ENCODE measurements around the gene TSEN34. TPM values are rescaled to one million over a fixed set of nuclear protein-coding genes. Genes with fewer than 3 reads are reported as not detected.

Gene TSEN34
- total RNA-seq, 1 donor from 2014 or later: 52.3 TPM

DNA sequence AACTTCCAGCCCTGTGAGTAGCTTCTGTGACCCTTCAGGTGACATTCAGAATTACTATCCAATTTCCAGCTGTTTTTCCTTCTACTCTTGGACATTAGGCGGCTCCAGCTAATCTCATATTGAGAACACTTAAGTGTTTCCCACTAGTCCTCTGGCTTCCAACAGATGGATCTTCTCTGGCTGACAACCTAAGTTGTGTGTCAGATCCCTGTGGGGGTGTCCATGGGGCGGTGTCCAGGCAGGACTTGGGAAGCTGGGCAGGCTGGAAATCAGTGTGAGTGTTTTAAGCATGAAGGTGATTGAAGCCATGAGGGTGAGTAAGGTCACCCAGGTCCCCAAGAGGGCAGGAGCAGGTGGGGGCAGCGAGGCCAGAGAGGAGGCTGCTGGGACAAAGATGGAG, 43.4 kb upstream of the TSEN34 start:
- Histone ChIP-seq H3K36me3 (peaks cover 0 to 91% of the 10 kb centered on the region in 2 donors), H3K27me3 (no peaks in the 10 kb centered on the region), H3K9me3 (no peaks in the 10 kb centered on the region), H3K27ac (no peak overlapping the region), H3K4me1 (no peaks in the 10 kb centered on the region), H3K4me3 (no peak overlapping the region)
- no peak for TF ChIP-seq POLR2AphosphoS5 (IDR thresholded peaks at IDR 0.05; ENCODE audit: insufficient read depth in 1 of 2, low read depth in 1 of 2)
- no peak for TF ChIP-seq POLR2A (IDR thresholded peaks at IDR 0.05)
- TF ChIP-seq, protein P1, sequence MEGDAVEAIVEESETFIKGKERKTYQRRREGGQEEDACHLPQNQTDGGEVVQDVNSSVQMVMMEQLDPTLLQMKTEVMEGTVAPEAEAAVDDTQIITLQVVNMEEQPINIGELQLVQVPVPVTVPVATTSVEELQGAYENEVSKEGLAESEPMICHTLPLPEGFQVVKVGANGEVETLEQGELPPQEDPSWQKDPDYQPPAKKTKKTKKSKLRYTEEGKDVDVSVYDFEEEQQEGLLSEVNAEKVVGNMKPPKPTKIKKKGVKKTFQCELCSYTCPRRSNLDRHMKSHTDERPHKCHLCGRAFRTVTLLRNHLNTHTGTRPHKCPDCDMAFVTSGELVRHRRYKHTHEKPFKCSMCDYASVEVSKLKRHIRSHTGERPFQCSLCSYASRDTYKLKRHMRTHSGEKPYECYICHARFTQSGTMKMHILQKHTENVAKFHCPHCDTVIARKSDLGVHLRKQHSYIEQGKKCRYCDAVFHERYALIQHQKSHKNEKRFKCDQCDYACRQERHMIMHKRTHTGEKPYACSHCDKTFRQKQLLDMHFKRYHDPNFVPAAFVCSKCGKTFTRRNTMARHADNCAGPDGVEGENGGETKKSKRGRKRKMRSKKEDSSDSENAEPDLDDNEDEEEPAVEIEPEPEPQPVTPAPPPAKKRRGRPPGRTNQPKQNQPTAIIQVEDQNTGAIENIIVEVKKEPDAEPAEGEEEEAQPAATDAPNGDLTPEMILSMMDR (IDR thresholded peaks at IDR 0.05): no peak
- DNase-seq (ENCODE audit: extremely low spot score in 2 of 2): no peak
- intact Hi-C loops (cut with DNase I): no loop called here

GRCh38 chr19:54148158-54148557, 43.0 kb upstream of the TSEN34 start:
- no peak for TF ChIP-seq POLR2A (IDR thresholded peaks at IDR 0.05)
- TF ChIP-seq, protein P1 (IDR thresholded peaks at IDR 0.05): no peak
- no peak for TF ChIP-seq POLR2AphosphoS5 (IDR thresholded peaks at IDR 0.05; ENCODE audit: insufficient read depth in 1 of 2, low read depth in 1 of 2)
- Histone ChIP-seq H3K36me3 (peaks cover 0 to 91% of the 10 kb centered on the region in 2 donors), H3K27ac (no peak overlapping the region), H3K4me3 (no peak overlapping the region), H3K4me1 (no peaks in the 10 kb centered on the region), H3K9me3 (no peaks in the 10 kb centered on the region), H3K27me3 (no peaks in the 10 kb centered on the region)
- DNase-seq (ENCODE audit: extremely low spot score in 2 of 2): no peak
- intact Hi-C loops (cut with DNase I): no loop called here

DNA sequence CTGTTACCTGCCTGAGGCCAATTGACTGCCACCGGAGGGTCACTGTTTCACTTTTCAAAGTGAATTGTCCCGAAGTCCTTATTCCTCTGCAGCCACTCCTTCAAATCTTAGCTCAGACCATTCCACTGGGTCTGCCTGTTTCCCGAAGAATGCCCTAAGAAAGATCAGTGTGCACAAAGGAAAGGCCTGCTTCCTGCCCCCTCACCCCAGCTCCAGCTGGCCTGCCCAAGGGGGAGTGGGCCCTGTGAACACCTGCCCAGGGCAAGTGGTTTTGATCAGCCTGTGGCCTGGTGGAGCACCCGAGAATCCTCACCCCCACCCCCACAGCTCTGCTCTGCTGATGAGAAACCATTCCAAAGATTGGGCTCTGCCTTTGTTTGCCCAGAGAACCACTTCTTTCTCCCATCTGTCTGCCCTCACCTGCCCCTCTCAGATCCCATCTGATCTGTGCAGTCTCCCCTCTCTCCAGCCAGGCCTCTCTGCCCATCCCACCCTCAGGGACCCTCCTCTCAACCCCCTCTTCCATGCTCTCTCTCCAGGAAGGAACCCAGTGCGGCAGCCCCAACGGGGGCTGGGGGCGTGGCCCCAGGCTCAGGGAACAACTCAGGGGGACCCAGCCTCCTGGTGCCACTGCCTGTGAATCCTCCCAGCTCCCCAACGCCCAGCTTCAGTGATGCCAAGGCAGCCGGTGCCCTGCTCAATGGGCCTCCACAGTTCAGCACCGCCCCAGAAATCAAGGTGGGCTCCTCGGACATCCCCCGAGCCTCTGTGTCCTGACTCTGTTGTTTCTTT, 41.9 kb upstream of the TSEN34 start:
- no peak for DNase-seq (ENCODE audit: extremely low spot score in 2 of 2)
- intact Hi-C loops (cut with DNase I): no loop called here
- H3K36me3 ChIP-seq: peaks cover 0 to 90% of the 10 kb centered on the region in 2 donors
- TF ChIP-seq POLR2A (IDR thresholded peaks at IDR 0.05) (no peak), POLR2AphosphoS5 (IDR thresholded peaks at IDR 0.05; ENCODE audit: insufficient read depth in 1 of 2, low read depth in 1 of 2) (no peak)
- TF ChIP-seq, protein P1 (IDR thresholded peaks at IDR 0.05): no peak
- no peak overlapping the region for H3K4me3 ChIP-seq
- H3K9me3 ChIP-seq: no peaks in the 10 kb centered on the region
- no peaks in the 10 kb centered on the region for H3K4me1 ChIP-seq
- no peaks in the 10 kb centered on the region for H3K27me3 ChIP-seq
- no peak overlapping the region for H3K27ac ChIP-seq

- intact Hi-C loops (cut with DNase I): no loop called here
- peaks cover 0 to 90% of the 10 kb centered on the region in 2 donors for H3K36me3 ChIP-seq
- TF ChIP-seq POLR2A (IDR thresholded peaks at IDR 0.05): no peak
- TF ChIP-seq, protein P1 (IDR thresholded peaks at IDR 0.05): no peak
- no peak for TF ChIP-seq POLR2AphosphoS5 (IDR thresholded peaks at IDR 0.05; ENCODE audit: insufficient read depth in 1 of 2, low read depth in 1 of 2)
Observed at GRCh38 chr19:54151362-54152035, 39.6 kb upstream of the TSEN34 start.

GRCh38 chr19:54152267-54152666, 38.8 kb upstream of the TSEN34 start:
- H3K27me3 ChIP-seq: no peaks in the 10 kb centered on the region
- H3K9me3 ChIP-seq: no peaks in the 10 kb centered on the region
- H3K36me3 ChIP-seq: peaks cover 0 to 88% of the 10 kb centered on the region in 2 donors
- H3K4me3 ChIP-seq: no peak overlapping the region
- DNase-seq (ENCODE audit: extremely low spot score in 2 of 2): no peak
- intact Hi-C loops (cut with DNase I): no loop called here
- no peak overlapping the region for H3K27ac ChIP-seq
- TF ChIP-seq POLR2A (IDR thresholded peaks at IDR 0.05) (no peak), POLR2AphosphoS5 (IDR thresholded peaks at IDR 0.05; ENCODE audit: insufficient read depth in 1 of 2, low read depth in 1 of 2) (no peak)
- TF ChIP-seq, protein P1 (IDR thresholded peaks at IDR 0.05): no peak
- no peaks in the 10 kb centered on the region for H3K4me1 ChIP-seq

More at GRCh38 chr19:54151362-54152035, 39.6 kb upstream of the TSEN34 start:
- Histone ChIP-seq H3K27me3 (no peaks in the 10 kb centered on the region), H3K9me3 (no peaks in the 10 kb centered on the region), H3K27ac (no peak overlapping the region), H3K4me1 (no peaks in the 10 kb centered on the region), H3K4me3 (no peak overlapping the region)
- DNase-seq (ENCODE audit: extremely low spot score in 2 of 2): no peak
